Neuron (in vitro differentiated cells): ENCODE results near the gene UBASH3B.

ENCODE experiments used
- H2AFZ ChIP-seq: one replicate; pipeline ENCODE4 v1.6.1; 2013; ENCODE audit warnings: low read depth, mild to moderate bottlenecking, inconsistent platforms, low read length, moderate library complexity
- H3K27me3 ChIP-seq: one replicate; pipeline ENCODE4 v1.6.1; 2013; ENCODE audit warnings: low read length; ENCODE audit not compliant: insufficient read depth
- H3K36me3 ChIP-seq: one replicate; pipeline ENCODE4 v1.6.1; 2013; ENCODE audit warnings: low read length; ENCODE audit not compliant: insufficient read depth
- H3K4me1 ChIP-seq: one replicate; pipeline ENCODE4 v1.6.1; 2013; ENCODE audit warnings: low read length; ENCODE audit not compliant: insufficient read depth
- H3K4me3 ChIP-seq: 2 replicates; pipeline ENCODE4 v1.5.1; 2013; ENCODE audit warnings: mild to moderate bottlenecking, low read length, moderate library complexity
- H3K9me3 ChIP-seq: one replicate; pipeline ENCODE4 v1.6.1; 2013; ENCODE audit warnings: low read length

Gene UBASH3B

DNA sequence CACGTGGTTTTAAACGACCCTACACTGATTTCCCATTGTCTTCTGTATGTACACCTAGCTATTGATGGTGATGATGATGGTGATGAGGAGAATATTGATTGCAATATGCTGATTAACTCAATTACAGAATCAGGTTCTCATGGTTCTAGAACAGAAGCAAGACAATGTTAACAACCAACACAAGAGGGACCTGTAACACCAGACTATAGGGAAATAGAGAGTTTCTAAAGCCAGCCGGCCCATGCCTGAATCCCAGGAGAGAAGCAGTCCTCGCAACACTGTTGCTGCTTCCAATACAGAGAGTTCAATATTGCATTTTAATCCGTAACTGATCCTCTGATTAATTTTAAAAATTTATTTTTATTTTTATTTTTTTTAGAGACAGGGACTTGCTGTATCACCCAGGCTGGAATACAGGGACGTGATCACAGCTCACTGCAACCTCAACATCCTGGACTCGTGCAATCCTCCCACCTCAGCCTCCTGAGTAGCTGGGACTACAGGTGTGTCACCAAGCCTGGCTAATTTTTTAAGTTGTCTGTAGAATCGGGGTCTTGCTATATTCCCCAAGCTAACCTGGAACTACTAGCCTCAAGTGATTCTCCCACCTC lies 22.2 kb upstream of the UBASH3B start:
- no peaks in the 10 kb centered on the region for H3K9me3 ChIP-seq
- H3K4me1 ChIP-seq: no peaks in the 10 kb centered on the region
- H3K27me3 ChIP-seq: no peaks in the 10 kb centered on the region
- H3K4me3 ChIP-seq: no peak overlapping the region
- H3K36me3 ChIP-seq: no peaks in the 10 kb centered on the region
- H2AFZ ChIP-seq: no peak overlapping the region

GRCh38 chr11:122634501-122634900 lies 21.0 kb upstream of the UBASH3B start:
- Histone ChIP-seq H3K36me3 (no peaks in the 10 kb centered on the region), H2AFZ (no peak overlapping the region), H3K4me3 (no peak overlapping the region)

GRCh38 chr11:122637541-122637940 lies 18.0 kb upstream of the UBASH3B start:
- no peak overlapping the region for H3K4me3 ChIP-seq

More at GRCh38 chr11:122634501-122634900, 21.0 kb upstream of the UBASH3B start:
- H3K4me1 ChIP-seq: no peaks in the 10 kb centered on the region
- H3K9me3 ChIP-seq: no peaks in the 10 kb centered on the region
- H3K27me3 ChIP-seq: no peaks in the 10 kb centered on the region

GRCh38 chr11:122642472-122642922 lies 13.0 kb upstream of the UBASH3B start:
- Histone ChIP-seq H3K36me3 (no peaks in the 10 kb centered on the region), H3K27me3 (no peaks in the 10 kb centered on the region), H3K4me3 (no peak overlapping the region), H3K9me3 (no peaks in the 10 kb centered on the region), H2AFZ (no peak overlapping the region), H3K4me1 (no peaks in the 10 kb centered on the region)

More at GRCh38 chr11:122637541-122637940, 18.0 kb upstream of the UBASH3B start:
- Histone ChIP-seq H3K36me3 (no peaks in the 10 kb centered on the region), H3K4me1 (no peaks in the 10 kb centered on the region), H3K9me3 (no peaks in the 10 kb centered on the region), H3K27me3 (no peaks in the 10 kb centered on the region), H2AFZ (no peak overlapping the region)

DNA sequence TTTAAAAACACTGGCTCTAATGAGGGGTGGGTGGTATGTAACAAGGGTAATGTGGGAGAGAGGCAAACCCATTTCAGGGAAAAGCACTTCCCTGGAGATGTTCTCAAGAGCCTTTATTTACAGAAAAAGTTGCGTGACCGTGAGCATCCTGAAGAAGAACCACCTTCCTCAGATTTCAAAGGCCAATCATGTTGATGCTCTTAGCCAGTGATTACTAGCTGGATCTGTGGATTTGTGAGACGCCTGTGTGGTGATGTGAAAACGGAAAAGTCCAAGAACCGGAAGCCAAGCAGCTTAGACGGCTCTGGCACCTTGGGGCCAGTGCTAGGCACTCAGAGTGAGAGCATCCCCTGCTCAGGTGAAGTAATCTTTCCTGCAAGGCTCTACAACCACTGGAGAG lies 12.6 kb upstream of the UBASH3B start:
- Histone ChIP-seq H3K27me3 (no peaks in the 10 kb centered on the region), H3K9me3 (no peaks in the 10 kb centered on the region), H2AFZ (no peak overlapping the region), H3K4me1 (no peaks in the 10 kb centered on the region), H3K4me3 (no peak overlapping the region), H3K36me3 (no peaks in the 10 kb centered on the region)

GRCh38 chr11:122645847-122646246 lies 9.7 kb upstream of the UBASH3B start:
- no peaks in the 10 kb centered on the region for H3K27me3 ChIP-seq
- no peak overlapping the region for H3K4me3 ChIP-seq
- H3K36me3 ChIP-seq: no peaks in the 10 kb centered on the region
- H2AFZ ChIP-seq: no peak overlapping the region
- no peaks in the 10 kb centered on the region for H3K4me1 ChIP-seq
- no peaks in the 10 kb centered on the region for H3K9me3 ChIP-seq

- H3K36me3 ChIP-seq: no peaks in the 10 kb centered on the region
- no peak overlapping the region for H3K4me3 ChIP-seq
- no peaks in the 10 kb centered on the region for H3K27me3 ChIP-seq
- no peaks in the 10 kb centered on the region for H3K4me1 ChIP-seq
- H2AFZ ChIP-seq: no peak overlapping the region
- no peaks in the 10 kb centered on the region for H3K9me3 ChIP-seq
These were observed 8.8 kb upstream of the UBASH3B start for GRCh38 chr11:122646549-122647340.

DNA sequence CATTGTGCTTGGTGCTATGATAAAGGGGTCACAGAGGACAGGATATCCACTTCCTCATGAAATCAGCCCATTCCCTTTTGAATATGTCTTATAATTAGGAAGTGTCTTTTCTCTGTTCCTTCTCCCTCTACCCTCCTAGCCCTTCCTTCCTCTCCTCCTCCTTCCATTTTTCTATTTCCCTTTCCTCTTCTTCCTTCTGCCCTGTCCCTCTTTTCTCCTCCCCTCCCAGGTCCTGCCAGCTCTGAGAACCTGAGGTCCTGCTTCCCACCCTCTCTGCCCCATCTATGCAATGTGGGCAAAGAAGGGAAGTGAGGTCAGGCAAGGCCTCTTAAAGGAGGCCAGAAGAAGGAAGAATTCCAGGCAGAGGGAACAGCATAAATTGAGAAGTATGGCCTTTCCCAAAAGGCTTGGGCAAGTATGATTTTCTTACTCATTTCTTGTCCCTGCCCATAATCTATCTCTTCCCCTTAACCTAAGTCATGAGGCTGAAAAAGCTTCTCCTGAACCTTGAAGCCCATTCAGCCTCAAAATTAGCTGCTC lies 7.7 kb upstream of the UBASH3B start:
- H3K9me3 ChIP-seq: no peaks in the 10 kb centered on the region
- no peaks in the 10 kb centered on the region for H3K36me3 ChIP-seq
- H3K4me1 ChIP-seq: no peaks in the 10 kb centered on the region
- no peaks in the 10 kb centered on the region for H3K27me3 ChIP-seq
- no peak overlapping the region for H3K4me3 ChIP-seq
- no peak overlapping the region for H2AFZ ChIP-seq

GRCh38 chr11:122649116-122649515 lies 6.4 kb upstream of the UBASH3B start:
- H3K27me3 ChIP-seq: peaks cover under 1% of the 10 kb centered on the region
- H3K4me3 ChIP-seq: no peak overlapping the region
- no peaks in the 10 kb centered on the region for H3K36me3 ChIP-seq
- H3K4me1 ChIP-seq: no peaks in the 10 kb centered on the region
- no peak overlapping the region for H2AFZ ChIP-seq
- no peaks in the 10 kb centered on the region for H3K9me3 ChIP-seq

- no peak overlapping the region for H2AFZ ChIP-seq
- H3K4me3 ChIP-seq: no peak overlapping the region
- H3K36me3 ChIP-seq: no peaks in the 10 kb centered on the region
- peaks cover 4% of the 10 kb centered on the region for H3K27me3 ChIP-seq
- H3K9me3 ChIP-seq: no peaks in the 10 kb centered on the region
- H3K4me1 ChIP-seq: peaks cover 5% of the 10 kb centered on the region
These were observed 4.9 kb upstream of the UBASH3B start for GRCh38 chr11:122650619-122651018.

GRCh38 chr11:122652495-122652894 lies 3.0 kb upstream of the UBASH3B start:
- Histone ChIP-seq H3K9me3 (no peaks in the 10 kb centered on the region), H3K4me3 (no peak overlapping the region), H3K27me3 (peaks cover 4% of the 10 kb centered on the region), H3K36me3 (no peaks in the 10 kb centered on the region), H2AFZ (no peak overlapping the region), H3K4me1 (peaks cover 5% of the 10 kb centered on the region)

- H2AFZ ChIP-seq: no peak overlapping the region
- peaks cover 4% of the 10 kb centered on the region for H3K27me3 ChIP-seq
- no peak overlapping the region for H3K4me3 ChIP-seq
- H3K4me1 ChIP-seq: peaks cover 5% of the 10 kb centered on the region
- no peaks in the 10 kb centered on the region for H3K9me3 ChIP-seq
- no peaks in the 10 kb centered on the region for H3K36me3 ChIP-seq
These were observed 1.5 kb upstream of the UBASH3B start for GRCh38 chr11:122653916-122654585.

DNA sequence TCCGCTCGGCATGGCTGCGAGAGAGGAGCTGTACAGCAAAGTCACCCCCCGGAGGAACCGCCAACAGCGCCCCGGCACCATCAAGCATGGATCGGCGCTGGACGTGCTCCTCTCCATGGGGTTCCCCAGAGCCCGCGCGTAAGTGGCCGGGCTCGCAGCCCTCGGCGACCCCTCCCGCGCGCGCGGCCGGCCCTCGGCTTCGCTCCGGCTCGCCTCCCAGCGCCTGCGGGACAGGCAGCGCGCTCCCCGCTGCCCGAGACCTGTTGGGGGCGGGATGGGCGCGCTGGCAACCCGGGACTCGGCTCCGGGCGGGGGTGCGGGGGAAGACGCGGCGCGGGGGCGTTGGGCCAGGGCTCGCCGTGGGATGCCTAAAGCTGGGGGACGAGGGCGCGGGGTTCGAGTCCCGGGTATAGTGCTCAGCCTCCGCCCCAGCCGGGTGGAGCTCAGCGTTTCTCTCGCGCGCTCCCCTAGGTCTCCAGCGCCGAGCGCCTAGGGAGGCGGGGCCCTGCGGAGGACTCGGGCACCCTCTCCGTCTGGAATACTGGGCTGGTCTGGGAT lies 630 bp downstream of the UBASH3B start:
- H3K27me3 ChIP-seq: peaks cover 4% of the 10 kb centered on the region
- H3K4me1 ChIP-seq: peaks cover 9% of the 10 kb centered on the region
- no peaks in the 10 kb centered on the region for H3K36me3 ChIP-seq
- no peaks in the 10 kb centered on the region for H3K9me3 ChIP-seq
- peak overlapping the region; percentile 91 for H3K4me3 ChIP-seq
- H2AFZ ChIP-seq: peak overlapping the region; percentile 83
